ENCODE data around the gene MAML2. TPM values are rescaled to one million over a fixed set of nuclear protein-coding genes. Genes with fewer than 3 reads are reported as not detected.

MAML2 gene
- total RNA-seq, 1 donor from 2014 or later = 3.8 TPM

DNA sequence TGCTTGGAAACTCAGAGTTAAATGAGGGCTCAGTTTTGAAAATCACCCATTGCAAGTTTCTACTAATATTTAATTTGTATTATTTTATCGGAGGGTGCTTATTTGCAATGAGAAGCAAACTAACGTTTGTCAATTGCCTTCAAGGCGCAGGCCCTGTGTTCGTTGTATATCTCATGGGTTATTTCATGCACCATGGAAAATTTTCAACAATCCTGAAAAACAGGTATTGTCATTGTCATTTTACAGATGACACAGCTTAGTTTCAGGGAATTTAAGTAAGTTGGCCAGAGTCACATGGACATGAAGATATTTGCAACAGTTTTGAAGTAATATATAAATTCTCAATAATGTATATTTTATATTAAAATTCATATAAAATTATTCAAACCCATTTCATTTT lies 261.4 kb downstream of the MAML2 start:
- Mint-ChIP-seq H3K27me3 (ENCODE audit: insufficient read depth, low read depth) (no peaks in the 10 kb centered on the region), H3K4me1 (peaks cover 18% of the 10 kb centered on the region), H3K4me3 (no peak overlapping the region), H3K27ac (no peak overlapping the region), H3K36me3 (peaks cover 3% of the 10 kb centered on the region), H3K9me3 (no peaks in the 10 kb centered on the region)
- Histone ChIP-seq H3K9ac (no peak overlapping the region), H3K27ac (no peak overlapping the region), H4K20me1 (ENCODE audit: low read depth) (no peaks in the 10 kb centered on the region), H3K79me2 (ENCODE audit: low read depth) (no peaks in the 10 kb centered on the region), H3F3A (ENCODE audit: low read depth) (no peaks in the 10 kb centered on the region), H2AFZ (replicated peaks) (no peak overlapping the region), H3K9me3 (ENCODE audit: low read depth) (no peaks in the 10 kb centered on the region), H3K4me2 (no peak overlapping the region), H3K4me3 (no peak overlapping the region), H3K36me3 (no peaks in the 10 kb centered on the region), H3K4me1 (peaks cover 15% of the 10 kb centered on the region), H3K27me3 (no peaks in the 10 kb centered on the region)
- DNase-seq (ENCODE audit: low spot score) = no peak
- no peak for TF ChIP-seq EZH2 (IDR thresholded peaks at IDR 0.05)
- no peak for TF ChIP-seq EZH2phosphoT487 (IDR thresholded peaks at IDR 0.05)
- TF ChIP-seq, protein P1, sequence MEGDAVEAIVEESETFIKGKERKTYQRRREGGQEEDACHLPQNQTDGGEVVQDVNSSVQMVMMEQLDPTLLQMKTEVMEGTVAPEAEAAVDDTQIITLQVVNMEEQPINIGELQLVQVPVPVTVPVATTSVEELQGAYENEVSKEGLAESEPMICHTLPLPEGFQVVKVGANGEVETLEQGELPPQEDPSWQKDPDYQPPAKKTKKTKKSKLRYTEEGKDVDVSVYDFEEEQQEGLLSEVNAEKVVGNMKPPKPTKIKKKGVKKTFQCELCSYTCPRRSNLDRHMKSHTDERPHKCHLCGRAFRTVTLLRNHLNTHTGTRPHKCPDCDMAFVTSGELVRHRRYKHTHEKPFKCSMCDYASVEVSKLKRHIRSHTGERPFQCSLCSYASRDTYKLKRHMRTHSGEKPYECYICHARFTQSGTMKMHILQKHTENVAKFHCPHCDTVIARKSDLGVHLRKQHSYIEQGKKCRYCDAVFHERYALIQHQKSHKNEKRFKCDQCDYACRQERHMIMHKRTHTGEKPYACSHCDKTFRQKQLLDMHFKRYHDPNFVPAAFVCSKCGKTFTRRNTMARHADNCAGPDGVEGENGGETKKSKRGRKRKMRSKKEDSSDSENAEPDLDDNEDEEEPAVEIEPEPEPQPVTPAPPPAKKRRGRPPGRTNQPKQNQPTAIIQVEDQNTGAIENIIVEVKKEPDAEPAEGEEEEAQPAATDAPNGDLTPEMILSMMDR (IDR thresholded peaks at IDR 0.05) = no peak

DNA sequence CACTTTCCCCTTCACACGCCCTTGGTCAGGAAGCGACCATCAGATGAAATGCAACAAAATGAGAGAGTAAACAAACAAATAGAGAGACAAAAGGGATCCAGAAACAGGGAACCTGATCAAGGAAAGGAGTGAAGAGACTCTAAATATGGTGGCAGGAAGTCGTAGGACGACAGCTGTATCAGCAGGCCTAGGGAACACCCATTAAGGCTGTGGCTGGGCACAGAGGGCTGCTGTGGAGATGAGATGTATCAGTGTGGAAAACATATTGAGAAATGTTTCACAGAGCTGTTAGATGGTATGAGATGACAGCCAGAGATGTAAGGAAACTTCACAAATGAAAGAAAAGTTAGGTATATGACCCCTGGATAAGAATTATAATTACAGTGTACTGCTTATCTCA lies 263.3 kb downstream of the MAML2 start:
- TF ChIP-seq, protein P1 (IDR thresholded peaks at IDR 0.05) = no peak
- TF ChIP-seq EZH2phosphoT487 (IDR thresholded peaks at IDR 0.05) (no peak), EZH2 (IDR thresholded peaks at IDR 0.05) (no peak)
- no peaks in the 10 kb centered on the region for H3K36me3 ChIP-seq
- H3K27ac Mint-ChIP-seq = no peak overlapping the region
- H3K27me3 Mint-ChIP-seq (ENCODE audit: insufficient read depth, low read depth) = no peaks in the 10 kb centered on the region
- no peak overlapping the region for H3K4me3 Mint-ChIP-seq
- peaks cover 24% of the 10 kb centered on the region for H3K4me1 Mint-ChIP-seq
- peaks cover 3% of the 10 kb centered on the region for H3K36me3 Mint-ChIP-seq
- no peak overlapping the region for H3K4me3 ChIP-seq
- H2AFZ ChIP-seq (replicated peaks) = no peak overlapping the region
- H3K27ac ChIP-seq = no peak overlapping the region
- no peaks in the 10 kb centered on the region for H3F3A ChIP-seq (ENCODE audit: low read depth)
- H3K9me3 ChIP-seq (ENCODE audit: low read depth) = no peaks in the 10 kb centered on the region
- no peaks in the 10 kb centered on the region for H3K79me2 ChIP-seq (ENCODE audit: low read depth)
- H3K27me3 ChIP-seq = no peaks in the 10 kb centered on the region
- H3K4me2 ChIP-seq = no peak overlapping the region
- H4K20me1 ChIP-seq (ENCODE audit: low read depth) = no peaks in the 10 kb centered on the region
- no peak for DNase-seq (ENCODE audit: low spot score)
- H3K4me1 ChIP-seq = no peaks in the 10 kb centered on the region
- no peaks in the 10 kb centered on the region for H3K9me3 Mint-ChIP-seq
- no peak overlapping the region for H3K9ac ChIP-seq

DNA sequence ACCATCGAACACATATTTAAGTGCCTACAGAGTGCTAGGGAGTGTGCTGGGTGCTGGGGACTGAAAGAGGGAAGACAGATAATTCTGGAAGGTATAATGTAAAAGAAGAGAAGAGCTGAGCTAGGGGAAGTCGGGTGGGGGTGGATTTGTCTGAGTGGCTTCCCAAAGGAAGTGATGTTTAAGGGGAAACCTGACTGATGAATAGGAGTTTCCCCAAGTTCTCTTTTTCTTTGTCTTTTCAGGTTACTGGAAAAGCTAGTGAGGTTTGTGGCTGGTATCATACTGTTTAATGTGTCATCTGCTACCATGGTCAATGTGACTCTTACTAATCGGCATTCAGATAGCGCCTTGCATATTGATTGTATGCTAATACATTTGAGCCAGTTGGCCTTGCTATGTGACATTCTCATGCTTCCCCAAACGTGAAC lies 267.4 kb downstream of the MAML2 start:
- Histone ChIP-seq H3K27me3 (no peaks in the 10 kb centered on the region), H3F3A (ENCODE audit: low read depth) (no peaks in the 10 kb centered on the region), H3K36me3 (no peaks in the 10 kb centered on the region), H3K79me2 (ENCODE audit: low read depth) (no peaks in the 10 kb centered on the region), H3K9me3 (ENCODE audit: low read depth) (no peaks in the 10 kb centered on the region), H3K4me1 (no peaks in the 10 kb centered on the region), H3K4me2 (no peak overlapping the region), H3K9ac (no peak overlapping the region), H4K20me1 (ENCODE audit: low read depth) (no peaks in the 10 kb centered on the region), H3K27ac (no peak overlapping the region), H3K4me3 (no peak overlapping the region), H2AFZ (replicated peaks) (no peak overlapping the region)
- Mint-ChIP-seq H3K27me3 (ENCODE audit: insufficient read depth, low read depth) (no peaks in the 10 kb centered on the region), H3K4me1 (peaks cover 31% of the 10 kb centered on the region), H3K36me3 (peaks cover 8% of the 10 kb centered on the region), H3K4me3 (no peak overlapping the region), H3K27ac (no peak overlapping the region), H3K9me3 (no peaks in the 10 kb centered on the region)
- TF ChIP-seq, protein P1 (IDR thresholded peaks at IDR 0.05) = no peak
- TF ChIP-seq EZH2 (IDR thresholded peaks at IDR 0.05) (no peak), EZH2phosphoT487 (IDR thresholded peaks at IDR 0.05) (no peak)
- no peak for DNase-seq (ENCODE audit: low spot score)

Measured in neural progenitor cell (in vitro differentiated cells).